Endothelial cell of umbilical vein (primary cell): ENCODE data around the gene KCNMA1.

Experiments
- JUN ChIP-seq: IDR thresholded peaks from 2 replicates; pipeline ENCODE4 v1.6.1; 2011; ENCODE audit warnings: borderline replicate concordance, low read depth; ENCODE audit not compliant: insufficient read length, insufficient read depth
- POLR2A ChIP-seq: IDR thresholded peaks from 2 replicates; pipeline ENCODE4 v1.6.1; 2012; ENCODE audit warnings: low read depth, mild to moderate bottlenecking, control low read depth, low read length
- POLR2AphosphoS5 ChIP-seq: IDR thresholded peaks from 2 replicates; pipeline ENCODE4 v1.6.1; 2012; ENCODE audit warnings: low read depth, mild to moderate bottlenecking, control low read depth, low read length, moderate library complexity; ENCODE audit not compliant: insufficient read depth
- TF ChIP-seq, protein P1 (sequence below), 2 donors: IDR thresholded peaks; 1 replicate in 1 of 2; 2 replicates in 1 of 2; pipeline ENCODE4 v1.5.1; 2011; ENCODE audit warnings: low read length in 2 of 2, mild to moderate bottlenecking in 2 of 2, moderate library complexity in 2 of 2, control low read depth in 1 of 2, inconsistent platforms in 1 of 2, low read depth in 1 of 2; ENCODE audit not compliant: insufficient read depth in 1 of 2; ENCODE audit errors: extremely low read depth in 1 of 2
- TF ChIP-seq, protein P2 (sequence below): IDR thresholded peaks from 2 replicates; pipeline ENCODE4 v1.6.1; 2011; ENCODE audit not compliant: insufficient read depth, insufficient read length

DNA sequence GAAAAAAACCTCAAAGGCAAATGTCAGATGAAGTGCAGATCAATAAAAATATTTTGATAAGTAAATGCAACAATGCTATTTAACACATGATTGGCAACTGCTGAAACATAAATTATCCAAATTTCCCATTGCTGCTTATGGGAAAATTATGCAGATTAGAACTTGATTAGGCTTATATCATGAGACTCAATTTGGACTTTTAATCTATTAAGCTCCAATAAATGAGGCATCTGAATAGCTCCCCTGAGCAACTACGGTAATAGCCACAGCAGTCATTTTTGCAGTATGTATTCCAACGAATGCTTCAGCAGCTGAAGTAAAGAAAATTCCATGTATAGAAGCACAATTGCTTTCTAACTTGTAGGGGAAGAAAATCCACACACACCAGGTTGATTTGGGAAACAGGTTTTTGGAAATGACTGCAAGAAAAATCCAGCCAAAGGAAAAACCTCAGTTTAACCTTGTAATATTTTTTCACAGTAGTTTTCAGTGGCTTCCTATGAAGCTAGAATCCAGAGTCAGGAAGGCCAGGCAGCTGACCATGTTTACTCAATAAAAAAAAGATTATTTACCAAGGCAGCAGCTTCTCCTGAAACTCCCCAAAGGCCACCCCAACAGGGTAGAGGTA is 716.1 kb downstream of the KCNMA1 start:
- TF ChIP-seq, protein P1, sequence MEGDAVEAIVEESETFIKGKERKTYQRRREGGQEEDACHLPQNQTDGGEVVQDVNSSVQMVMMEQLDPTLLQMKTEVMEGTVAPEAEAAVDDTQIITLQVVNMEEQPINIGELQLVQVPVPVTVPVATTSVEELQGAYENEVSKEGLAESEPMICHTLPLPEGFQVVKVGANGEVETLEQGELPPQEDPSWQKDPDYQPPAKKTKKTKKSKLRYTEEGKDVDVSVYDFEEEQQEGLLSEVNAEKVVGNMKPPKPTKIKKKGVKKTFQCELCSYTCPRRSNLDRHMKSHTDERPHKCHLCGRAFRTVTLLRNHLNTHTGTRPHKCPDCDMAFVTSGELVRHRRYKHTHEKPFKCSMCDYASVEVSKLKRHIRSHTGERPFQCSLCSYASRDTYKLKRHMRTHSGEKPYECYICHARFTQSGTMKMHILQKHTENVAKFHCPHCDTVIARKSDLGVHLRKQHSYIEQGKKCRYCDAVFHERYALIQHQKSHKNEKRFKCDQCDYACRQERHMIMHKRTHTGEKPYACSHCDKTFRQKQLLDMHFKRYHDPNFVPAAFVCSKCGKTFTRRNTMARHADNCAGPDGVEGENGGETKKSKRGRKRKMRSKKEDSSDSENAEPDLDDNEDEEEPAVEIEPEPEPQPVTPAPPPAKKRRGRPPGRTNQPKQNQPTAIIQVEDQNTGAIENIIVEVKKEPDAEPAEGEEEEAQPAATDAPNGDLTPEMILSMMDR (IDR thresholded peaks at IDR 0.05; ENCODE audit: extremely low read depth in 1 of 2, insufficient read depth in 1 of 2, low read depth in 1 of 2, low read length in 2 of 2): no peak
- TF ChIP-seq POLR2AphosphoS5: no peak
- TF ChIP-seq, protein P2, sequence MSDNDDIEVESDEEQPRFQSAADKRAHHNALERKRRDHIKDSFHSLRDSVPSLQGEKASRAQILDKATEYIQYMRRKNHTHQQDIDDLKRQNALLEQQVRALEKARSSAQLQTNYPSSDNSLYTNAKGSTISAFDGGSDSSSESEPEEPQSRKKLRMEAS: no peak
- TF ChIP-seq POLR2A: no peak
- no peak for TF ChIP-seq JUN
